ENCODE measurements around the gene B9D2.
"Not testable (repeated sequence)": the region's sequence is repeated elsewhere in the genome, so short reads cannot be mapped to it uniquely, and the experiment has no call there.

Gene B9D2, protein sequence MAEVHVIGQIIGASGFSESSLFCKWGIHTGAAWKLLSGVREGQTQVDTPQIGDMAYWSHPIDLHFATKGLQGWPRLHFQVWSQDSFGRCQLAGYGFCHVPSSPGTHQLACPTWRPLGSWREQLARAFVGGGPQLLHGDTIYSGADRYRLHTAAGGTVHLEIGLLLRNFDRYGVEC

DNA sequence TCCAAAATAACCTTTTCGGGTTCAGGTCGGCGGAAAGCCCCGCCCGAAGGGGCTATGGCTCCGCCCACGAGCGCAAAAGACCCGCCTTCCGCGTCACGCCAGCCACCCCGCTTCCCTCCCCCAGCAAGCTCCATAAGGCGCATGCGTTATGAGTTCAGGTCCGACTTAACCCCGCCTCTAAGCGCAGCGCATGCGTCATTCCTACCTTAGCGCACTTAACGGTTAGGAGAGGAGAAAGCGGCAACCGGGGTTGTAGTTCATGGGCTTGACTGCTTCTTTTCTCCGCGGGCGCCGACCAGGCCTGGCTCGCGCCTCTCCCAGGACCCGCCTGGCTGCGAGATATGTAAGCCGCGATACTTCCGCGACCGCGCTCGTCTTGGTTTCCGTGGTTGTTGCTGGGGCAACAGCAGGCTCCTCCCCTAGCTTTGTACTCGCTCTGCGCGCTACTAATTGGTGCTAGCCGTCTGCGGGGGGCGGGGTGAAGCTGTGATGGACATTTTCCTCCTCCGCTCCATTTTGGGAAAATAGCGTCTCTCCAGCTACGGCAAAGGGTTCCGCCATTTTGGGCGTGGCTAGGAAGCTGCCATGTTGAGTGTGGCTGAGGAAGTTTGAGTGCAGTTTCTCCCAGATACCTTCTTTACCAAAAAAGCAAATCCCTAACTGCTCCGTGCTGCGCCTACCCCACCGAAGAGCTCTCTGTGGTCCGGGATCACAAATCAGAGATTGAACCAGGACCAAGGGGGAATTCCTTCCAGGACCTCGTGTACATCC lies at the start of gene B9D2:
Gene B9D2 (minus strand): TSS at position 397 of the 771 bp plus-strand sequence. CDS start 630 bp downstream, outside the sequence.
- Mint-ChIP-seq H3K36me3 (ENCODE audit: low read depth) (peaks cover 4% of the 10 kb centered on the region), H3K9me3 (no peaks in the 10 kb centered on the region), H3K27ac (peak within 1 kb of the TSS; percentile 99), H3K4me3 (peak within 1 kb of the TSS; percentile 95), H3K27me3 (ENCODE audit: low read depth) (no peaks in the 10 kb centered on the region), H3K4me1 (ENCODE audit: low read depth) (peaks cover 14% of the 10 kb centered on the region)

DNA sequence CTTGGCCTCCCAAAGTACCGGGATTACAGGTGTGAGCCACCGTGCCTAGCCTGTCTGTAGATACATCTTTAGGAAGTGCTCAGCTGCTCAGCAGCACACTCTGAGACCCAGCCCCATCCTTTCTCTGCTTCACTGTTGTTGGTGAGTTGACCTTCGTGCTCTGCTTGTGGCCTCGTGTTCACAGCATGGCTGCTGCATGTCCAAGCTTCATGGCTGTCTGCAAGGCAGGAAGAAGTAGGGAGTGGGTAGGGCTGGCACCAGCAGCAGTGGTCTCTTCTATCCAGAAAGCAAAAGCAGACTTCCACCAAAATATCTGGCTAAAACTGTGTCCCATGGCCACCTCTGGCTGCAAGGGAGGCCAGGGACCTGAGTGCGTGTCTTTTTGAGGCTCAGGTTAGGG lies 49.0 kb upstream of the B9D2 start:
- Mint-ChIP-seq H3K4me1 (ENCODE audit: low read depth) (peaks cover 3% of the 10 kb centered on the region), H3K9me3 (no peaks in the 10 kb centered on the region), H3K27me3 (ENCODE audit: low read depth) (no peaks in the 10 kb centered on the region), H3K36me3 (ENCODE audit: low read depth) (peaks cover 14% of the 10 kb centered on the region), H3K4me3 (no peak overlapping the region), H3K27ac (no peak overlapping the region)

DNA sequence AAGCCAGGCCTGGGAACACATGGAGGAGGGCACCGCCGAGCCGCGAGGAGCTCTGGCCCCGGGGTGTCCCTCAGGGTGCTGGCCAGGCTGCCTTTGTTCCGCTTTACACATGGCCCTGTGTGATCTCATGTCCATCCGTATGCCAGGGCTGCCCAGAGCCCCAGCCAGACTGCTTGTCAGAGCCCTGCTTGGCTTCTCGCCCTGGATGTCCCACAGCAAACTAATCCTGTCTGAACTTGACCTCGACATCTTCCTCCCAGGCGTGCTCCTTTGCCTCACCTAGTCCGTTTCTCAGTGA lies 48.0 kb upstream of the B9D2 start:
- H3K4me1 Mint-ChIP-seq (ENCODE audit: low read depth): peaks cover 4% of the 10 kb centered on the region
- H3K36me3 Mint-ChIP-seq (ENCODE audit: low read depth): peaks cover 13% of the 10 kb centered on the region
- no peak overlapping the region for H3K27ac Mint-ChIP-seq
- no peak overlapping the region for H3K4me3 Mint-ChIP-seq
- no peaks in the 10 kb centered on the region for H3K27me3 Mint-ChIP-seq (ENCODE audit: low read depth)
- H3K9me3 Mint-ChIP-seq: no peaks in the 10 kb centered on the region

DNA sequence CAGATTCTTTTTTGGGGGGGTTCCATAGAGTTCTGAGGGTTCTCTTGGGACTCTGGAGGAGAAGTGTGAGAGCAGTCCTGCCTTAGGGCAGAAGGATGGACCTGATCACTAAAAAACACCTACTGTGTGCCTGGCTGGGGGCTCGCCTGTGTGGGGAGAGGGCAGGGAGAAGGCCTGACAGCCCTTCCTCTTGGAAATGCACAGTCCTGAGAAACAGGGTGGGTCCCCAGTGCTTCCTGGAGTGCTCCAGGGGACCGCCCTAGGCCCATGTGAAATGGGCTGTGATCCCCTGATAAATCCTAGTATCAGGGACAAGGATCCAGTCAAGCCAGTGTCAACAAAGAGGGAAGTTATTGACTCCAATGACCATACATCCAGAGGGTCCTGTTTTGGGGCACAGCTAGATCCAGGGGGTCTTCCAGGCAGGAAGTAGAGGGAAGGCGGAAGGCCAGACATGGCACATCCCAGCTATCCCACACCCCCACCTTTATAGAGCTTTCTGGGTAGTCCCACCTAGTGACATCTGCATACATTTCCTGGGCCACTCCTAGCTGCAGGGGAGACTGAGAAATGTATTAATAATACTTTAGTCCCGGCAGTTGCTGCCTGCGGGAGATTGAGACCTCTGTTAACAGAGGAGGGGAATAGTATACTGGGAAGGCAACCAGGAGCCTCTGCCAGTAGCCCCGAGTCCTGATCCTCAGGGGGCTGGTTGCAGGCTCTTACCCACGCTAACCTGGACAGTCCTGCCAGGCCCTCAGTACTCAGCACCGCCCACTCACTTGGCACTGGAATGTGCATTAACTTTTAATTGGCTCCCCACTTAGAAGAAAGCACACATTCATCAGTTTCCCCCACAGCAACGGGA lies 47.4 kb upstream of the B9D2 start:
- H3K36me3 Mint-ChIP-seq (ENCODE audit: low read depth): peaks cover 13% of the 10 kb centered on the region
- H3K27ac Mint-ChIP-seq: no peak overlapping the region
- H3K27me3 Mint-ChIP-seq (ENCODE audit: low read depth): no peaks in the 10 kb centered on the region
- H3K4me1 Mint-ChIP-seq (ENCODE audit: low read depth): peaks cover 4% of the 10 kb centered on the region
- H3K9me3 Mint-ChIP-seq: no peaks in the 10 kb centered on the region
- H3K4me3 Mint-ChIP-seq: no peak overlapping the region

DNA sequence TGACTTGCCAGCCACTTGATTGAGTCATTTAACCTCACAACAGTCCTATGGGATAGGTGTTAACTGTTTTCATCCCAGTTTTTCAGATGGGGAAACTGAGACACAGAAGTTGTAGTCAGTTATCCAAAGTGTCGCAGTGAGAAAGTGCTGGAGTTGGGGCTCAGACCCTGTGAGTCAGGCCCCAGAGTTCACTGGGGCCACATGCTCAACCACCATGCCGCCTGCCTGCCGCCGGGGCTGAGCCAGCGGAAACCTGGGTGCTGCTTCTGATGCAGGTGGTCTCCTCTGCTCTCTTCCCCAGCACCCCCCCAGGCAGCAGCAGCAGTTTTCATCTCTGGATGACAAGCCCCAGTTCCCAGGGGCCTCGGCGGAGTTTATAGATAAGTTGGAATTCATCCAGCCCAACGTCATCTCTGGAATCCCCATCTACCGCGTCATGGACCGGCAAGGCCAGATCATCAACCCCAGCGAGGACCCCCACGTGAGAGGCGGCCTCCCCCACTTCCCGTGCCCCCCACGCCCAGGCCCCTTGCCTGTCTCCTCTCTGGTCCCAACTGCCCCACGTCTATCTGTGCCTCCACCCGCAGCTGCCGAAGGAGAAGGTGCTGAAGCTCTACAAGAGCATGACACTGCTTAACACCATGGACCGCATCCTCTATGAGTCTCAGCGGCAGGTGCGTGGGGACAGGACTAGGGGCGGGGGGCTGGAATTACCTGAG lies 46.5 kb upstream of the B9D2 start:
- peaks cover 13% of the 10 kb centered on the region for H3K36me3 Mint-ChIP-seq (ENCODE audit: low read depth)
- H3K27ac Mint-ChIP-seq: no peak overlapping the region
- no peaks in the 10 kb centered on the region for H3K27me3 Mint-ChIP-seq (ENCODE audit: low read depth)
- H3K4me1 Mint-ChIP-seq (ENCODE audit: low read depth): peaks cover 4% of the 10 kb centered on the region
- H3K4me3 Mint-ChIP-seq: no peak overlapping the region
- no peaks in the 10 kb centered on the region for H3K9me3 Mint-ChIP-seq

DNA sequence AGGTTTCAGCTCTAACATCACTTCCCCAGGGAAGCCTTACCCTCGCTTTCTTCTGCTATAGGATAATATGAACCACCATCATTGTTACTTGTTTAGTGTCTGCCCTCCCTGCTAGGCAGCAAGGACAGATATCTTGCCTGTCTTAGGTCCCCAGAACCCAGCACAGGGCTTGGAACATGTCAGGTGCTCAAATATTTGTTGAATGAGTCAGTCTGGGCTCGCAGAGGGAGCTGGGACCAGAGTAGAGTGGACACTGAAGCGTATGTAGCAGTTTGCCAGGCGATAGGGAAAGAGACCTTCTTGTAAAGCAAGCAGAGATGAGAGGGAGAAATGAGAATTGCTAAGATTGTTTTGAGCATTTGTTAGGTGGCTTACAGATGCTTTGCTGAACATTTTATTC lies 45.3 kb upstream of the B9D2 start:
- peaks cover 10% of the 10 kb centered on the region for H3K36me3 Mint-ChIP-seq (ENCODE audit: low read depth)
- H3K27ac Mint-ChIP-seq: no peak overlapping the region
- no peaks in the 10 kb centered on the region for H3K27me3 Mint-ChIP-seq (ENCODE audit: low read depth)
- H3K4me1 Mint-ChIP-seq (ENCODE audit: low read depth): peaks cover 4% of the 10 kb centered on the region
- H3K4me3 Mint-ChIP-seq: no peak overlapping the region
- H3K9me3 Mint-ChIP-seq: no peaks in the 10 kb centered on the region

DNA sequence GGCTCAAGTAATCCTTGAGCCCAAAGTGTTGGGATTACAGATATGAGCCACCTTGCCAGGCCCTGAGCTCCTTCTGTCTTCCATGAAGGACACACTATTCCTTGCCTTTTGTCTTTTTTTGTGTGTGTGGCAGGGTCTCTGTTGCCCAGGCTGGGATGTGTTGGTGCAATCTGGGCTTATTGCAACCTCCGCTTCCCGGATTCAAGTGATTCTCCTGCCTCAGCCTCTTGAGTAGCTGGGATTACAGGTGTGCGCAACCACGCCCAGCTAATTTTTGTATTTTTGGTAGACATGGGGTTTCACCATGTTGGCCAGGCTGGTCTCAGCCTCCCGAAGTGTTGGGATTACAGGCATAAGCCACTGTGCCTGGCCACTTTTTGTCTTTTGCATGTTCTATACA lies 44.9 kb upstream of the B9D2 start:
- not testable (repeated sequence) for H3K9me3 Mint-ChIP-seq; H3K27me3 Mint-ChIP-seq (ENCODE audit: low read depth); H3K36me3 Mint-ChIP-seq (ENCODE audit: low read depth); H3K4me1 Mint-ChIP-seq (ENCODE audit: low read depth); H3K27ac Mint-ChIP-seq; H3K4me3 Mint-ChIP-seq

DNA sequence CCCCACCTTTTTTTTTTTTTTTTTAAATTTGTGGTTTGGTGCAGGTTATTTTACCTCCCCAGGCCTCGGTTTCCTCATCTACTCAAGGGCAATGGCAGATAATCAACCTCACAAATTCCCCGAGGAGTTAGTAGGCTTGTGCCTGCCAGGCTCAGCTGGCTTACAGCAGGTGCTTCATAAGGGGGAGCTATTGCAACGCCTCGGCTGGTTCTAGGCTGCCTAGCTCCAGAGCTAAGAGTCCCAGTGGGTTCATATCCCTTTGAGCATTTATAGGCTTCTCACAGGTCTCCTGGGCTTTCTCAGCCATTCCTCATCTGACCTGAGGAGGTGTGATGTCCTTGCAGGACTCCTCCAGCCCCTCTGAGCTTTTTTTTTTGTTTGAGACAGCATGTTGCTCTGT lies 44.3 kb upstream of the B9D2 start:
- Mint-ChIP-seq H3K27ac (no peak overlapping the region), H3K27me3 (ENCODE audit: low read depth) (no peaks in the 10 kb centered on the region), H3K9me3 (no peaks in the 10 kb centered on the region), H3K4me3 (no peak overlapping the region), H3K36me3 (ENCODE audit: low read depth) (peaks cover 4% of the 10 kb centered on the region), H3K4me1 (ENCODE audit: low read depth) (peaks cover 4% of the 10 kb centered on the region)

DNA sequence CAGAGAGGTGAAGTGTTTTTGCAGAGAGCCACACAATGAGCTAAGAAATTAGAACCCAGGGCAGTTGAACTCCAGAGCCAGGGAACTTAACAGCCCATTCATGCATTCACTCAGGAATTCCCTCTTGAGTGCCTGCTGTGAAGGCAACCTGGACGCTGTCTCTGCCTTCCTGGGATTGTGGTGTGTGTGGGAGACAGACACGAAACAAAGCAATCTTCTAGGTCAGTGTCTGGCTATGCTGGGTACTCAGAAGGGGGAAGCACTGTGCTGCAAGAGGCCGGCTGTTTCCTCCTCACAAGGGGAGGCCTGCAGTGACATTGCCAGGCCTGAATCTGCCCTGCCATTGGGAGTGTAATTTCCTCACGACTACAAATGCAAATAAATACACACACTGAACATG lies 43.3 kb upstream of the B9D2 start:
- Mint-ChIP-seq H3K27me3 (ENCODE audit: low read depth) (no peaks in the 10 kb centered on the region), H3K36me3 (ENCODE audit: low read depth) (peaks cover 4% of the 10 kb centered on the region)

DNA sequence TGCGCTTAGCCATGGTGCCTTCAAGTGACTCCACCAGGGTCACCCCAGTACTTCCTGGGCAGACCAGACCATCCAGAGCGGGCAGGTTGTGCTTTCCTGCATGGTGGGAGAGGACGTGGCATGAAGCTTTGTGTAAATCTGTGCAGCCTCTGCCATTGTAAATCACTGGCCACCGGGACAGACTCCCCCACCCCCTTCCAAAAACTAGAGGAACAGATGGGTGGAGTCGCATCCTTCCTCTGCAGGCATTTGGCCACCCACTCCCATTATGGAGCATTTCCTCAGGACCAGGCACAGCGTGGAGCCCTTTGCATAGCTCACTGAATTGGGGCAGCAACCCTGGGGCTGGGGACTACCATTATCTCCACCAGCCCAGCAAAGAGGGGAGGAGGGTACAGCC lies 41.8 kb upstream of the B9D2 start:
- Mint-ChIP-seq H3K9me3 (no peaks in the 10 kb centered on the region), H3K27me3 (ENCODE audit: low read depth) (no peaks in the 10 kb centered on the region), H3K36me3 (ENCODE audit: low read depth) (peaks cover 1% of the 10 kb centered on the region), H3K4me1 (ENCODE audit: low read depth) (peaks cover 4% of the 10 kb centered on the region), H3K4me3 (no peak overlapping the region), H3K27ac (no peak overlapping the region)

More for the DNA sequence above, 43.3 kb upstream of the B9D2 start:
- Mint-ChIP-seq H3K27ac (no peak overlapping the region), H3K9me3 (no peaks in the 10 kb centered on the region), H3K4me1 (ENCODE audit: low read depth) (peaks cover 4% of the 10 kb centered on the region), H3K4me3 (no peak overlapping the region)

DNA sequence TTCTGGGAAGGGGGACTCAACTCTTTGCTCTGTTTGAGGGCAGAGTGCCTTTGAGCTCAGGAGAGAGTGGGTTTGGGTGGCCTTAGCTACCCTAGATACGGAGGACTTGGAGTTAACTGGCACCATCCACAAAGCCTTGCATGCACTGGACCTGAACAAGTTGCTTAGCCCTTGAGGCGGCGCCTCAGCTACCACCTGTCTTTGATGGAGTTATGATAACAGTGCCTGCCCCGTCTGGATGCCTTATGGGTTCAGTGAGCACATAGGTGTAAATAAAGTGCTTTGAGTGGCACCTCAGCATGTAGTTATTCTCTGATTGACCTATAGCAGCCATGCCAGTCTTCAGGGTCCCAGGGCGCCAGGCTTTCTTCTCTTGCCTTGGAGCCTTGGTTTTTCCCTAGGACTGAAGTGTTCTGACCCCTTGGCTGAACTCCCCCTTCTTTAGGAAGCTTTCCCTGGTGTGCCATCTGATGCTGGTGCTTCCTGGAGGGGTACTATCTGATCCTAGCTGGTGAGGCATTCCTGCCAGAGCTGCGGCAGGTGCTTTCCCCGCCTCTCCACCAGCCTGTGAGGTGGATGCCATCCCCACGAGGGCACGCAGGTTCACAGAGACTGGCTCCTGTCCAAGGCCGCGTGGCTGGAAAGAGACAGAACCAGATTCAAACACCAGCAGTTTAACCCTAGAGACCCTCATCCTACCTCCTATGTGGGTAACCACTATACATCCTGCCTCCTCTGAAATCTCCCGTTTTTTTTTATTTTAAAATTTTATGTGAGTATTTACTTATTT lies 39.4 kb upstream of the B9D2 start:
- Mint-ChIP-seq H3K36me3 (ENCODE audit: low read depth) (peaks cover 1% of the 10 kb centered on the region), H3K27me3 (ENCODE audit: low read depth) (no peaks in the 10 kb centered on the region), H3K9me3 (no peaks in the 10 kb centered on the region), H3K27ac (no peak overlapping the region), H3K4me3 (no peak overlapping the region), H3K4me1 (ENCODE audit: low read depth) (peaks cover 13% of the 10 kb centered on the region)

DNA sequence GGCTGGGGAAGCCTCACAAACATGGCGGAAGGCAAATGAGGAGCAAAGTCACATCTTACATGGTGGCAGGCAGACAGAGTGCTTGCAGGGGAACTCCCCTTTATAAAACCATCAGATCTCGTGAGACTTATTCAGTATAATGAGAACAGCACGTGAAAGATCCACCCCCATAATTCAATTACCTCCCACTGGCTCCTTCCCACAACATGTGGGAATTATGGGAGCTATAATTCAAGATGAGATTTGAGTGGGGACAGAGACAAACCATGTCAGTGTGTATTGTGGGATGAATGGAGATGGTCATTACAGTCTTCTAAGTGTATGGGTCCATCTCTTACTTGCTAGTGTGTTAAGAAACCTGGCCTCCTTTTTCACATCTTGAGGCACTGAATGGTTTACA lies 38.1 kb upstream of the B9D2 start:
- H3K27me3 Mint-ChIP-seq (ENCODE audit: low read depth): no peaks in the 10 kb centered on the region
- no peak overlapping the region for H3K27ac Mint-ChIP-seq
- H3K9me3 Mint-ChIP-seq: no peaks in the 10 kb centered on the region
- no peak overlapping the region for H3K4me3 Mint-ChIP-seq
- peaks cover 17% of the 10 kb centered on the region for H3K4me1 Mint-ChIP-seq (ENCODE audit: low read depth)
- peaks cover 3% of the 10 kb centered on the region for H3K36me3 Mint-ChIP-seq (ENCODE audit: low read depth)

DNA sequence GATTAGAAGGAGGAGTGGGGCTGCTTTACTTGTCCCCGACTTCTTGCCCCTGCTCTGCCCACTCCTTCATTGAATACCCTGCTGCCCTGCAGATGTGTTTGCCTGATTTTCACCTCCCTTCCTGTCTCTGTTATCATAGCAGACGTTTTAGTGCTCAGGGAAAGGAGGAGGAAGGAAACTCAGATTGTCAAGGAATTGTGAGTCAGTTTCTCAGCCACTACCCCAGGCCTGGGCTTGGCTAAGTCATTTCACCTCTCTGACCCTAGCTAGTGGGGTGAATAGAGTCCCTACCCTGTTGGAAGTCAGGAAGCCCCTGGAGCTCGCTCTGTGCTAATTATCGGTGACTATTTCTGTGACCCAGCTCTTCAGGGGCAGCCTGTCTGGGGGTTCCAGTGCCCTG lies 37.5 kb upstream of the B9D2 start:
- Mint-ChIP-seq H3K9me3 (no peaks in the 10 kb centered on the region), H3K36me3 (ENCODE audit: low read depth) (peaks cover 2% of the 10 kb centered on the region), H3K4me1 (ENCODE audit: low read depth) (peaks cover 17% of the 10 kb centered on the region), H3K27ac (no peak overlapping the region), H3K4me3 (no peak overlapping the region), H3K27me3 (ENCODE audit: low read depth) (no peaks in the 10 kb centered on the region)

DNA sequence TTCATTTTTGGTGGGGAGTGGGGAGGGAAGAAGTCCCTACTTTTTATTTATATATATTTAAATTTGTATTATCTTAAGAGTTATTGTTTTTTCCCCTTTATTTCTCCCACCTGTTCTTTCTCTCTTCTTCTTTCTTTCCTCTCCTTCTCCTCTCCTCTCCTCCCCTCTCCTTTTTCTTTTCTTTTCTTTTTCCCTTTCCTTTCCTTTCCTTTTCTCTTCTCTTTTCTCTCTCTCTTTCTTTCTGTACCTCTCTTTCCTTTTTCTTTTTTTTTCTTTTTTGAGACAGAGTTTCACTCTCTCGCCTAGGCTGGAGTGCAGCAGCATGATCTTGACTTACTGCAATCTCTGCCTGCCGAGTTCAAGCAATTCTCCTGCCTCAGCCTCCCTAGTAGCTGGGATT lies 35.6 kb upstream of the B9D2 start:
- Mint-ChIP-seq H3K4me3 (peak overlapping the region; percentile 64), H3K4me1 (ENCODE audit: low read depth) (peaks cover 29% of the 10 kb centered on the region), H3K36me3 (ENCODE audit: low read depth) (peaks cover 4% of the 10 kb centered on the region), H3K27me3 (ENCODE audit: low read depth) (no peaks in the 10 kb centered on the region), H3K9me3 (no peaks in the 10 kb centered on the region), H3K27ac (peak overlapping the region; percentile 42)
